Measurements from ENCODE around the gene INO80D. TPM values are rescaled to one million over a fixed set of nuclear protein-coding genes. Genes with fewer than 3 reads are reported as not detected.

The INO80D gene
- total and polyA plus RNA-seq, 9 donors: 3.2 to 37.6 (median 23.9) TPM

DNA sequence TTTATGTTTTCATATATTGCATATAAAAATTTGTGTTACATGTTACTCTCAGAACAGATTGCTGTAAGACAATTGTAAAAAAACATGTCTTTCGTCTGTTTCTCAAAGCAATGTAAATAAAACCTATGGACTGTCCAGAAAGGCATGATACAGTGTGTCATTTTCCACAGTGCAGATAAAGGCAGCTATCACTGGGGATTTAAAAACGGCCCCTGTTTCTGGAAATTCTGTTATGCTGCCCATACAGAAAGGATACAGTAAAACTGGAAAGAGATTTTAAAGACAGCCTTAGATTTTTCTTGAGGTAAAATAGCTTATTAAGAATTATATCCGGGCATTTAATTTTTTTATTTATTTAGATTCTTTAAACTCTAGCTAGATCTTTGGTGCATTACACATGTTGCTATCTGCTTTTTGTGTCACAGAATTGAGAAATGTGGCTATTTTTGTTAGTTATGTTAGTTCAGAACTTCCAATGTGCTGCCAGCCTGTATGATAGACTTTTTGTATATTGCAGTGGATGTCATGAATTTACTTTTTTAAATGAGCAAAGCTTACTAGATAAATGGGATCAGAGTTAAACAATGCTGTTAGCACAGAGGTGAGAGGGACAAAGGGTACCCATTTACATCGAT, 859 bp upstream of the INO80D start:
- Histone ChIP-seq H3K27ac (peak overlapping the region in 1 of 2 donors; percentile 100), H3K36me3 (no peaks in the 10 kb centered on the region), H3K9me3 (no peaks in the 10 kb centered on the region), H3K4me3 (peak overlapping the region; percentile 52), H3K27me3 (no peaks in the 10 kb centered on the region), H3K4me1 (ENCODE audit: insufficient read depth) (peaks cover 2% of the 10 kb centered on the region)
- TF ChIP-seq CTCF (IDR thresholded peaks at IDR 0.05): no peak
- TF ChIP-seq EP300 (IDR thresholded peaks at IDR 0.05): no peak
- no peak for TF ChIP-seq POLR2A (IDR thresholded peaks at IDR 0.05)
- intact Hi-C loops (cut with DNase I): no loop called here
- 0 to 1% (median 0%) methylated on average over 4 of the region's 4 CpGs for WGBS, 3 donors
- DNase-seq: no peak

- DNase-seq: peak; percentile 50 to 73 (median 65)
- H3K4me3 ChIP-seq: peak overlapping the region; percentile 52
- no peaks in the 10 kb centered on the region for H3K36me3 ChIP-seq
- no peaks in the 10 kb centered on the region for H3K27me3 ChIP-seq
- TF ChIP-seq POLR2A (IDR thresholded peaks at IDR 0.05): no peak
- no peaks in the 10 kb centered on the region for H3K9me3 ChIP-seq
- 0 to 1% (median 1%) methylated on average over 31 to 81 of the region's 88 CpGs for WGBS, 3 donors
- peak overlapping the region; percentile 100 for H3K27ac ChIP-seq
- intact Hi-C loops (cut with DNase I): no loop called here
- peaks cover 2% of the 10 kb centered on the region for H3K4me1 ChIP-seq (ENCODE audit: insufficient read depth)
Observed at GRCh38 chr2:206084870-206085741, 868 bp downstream of the INO80D start.

DNA sequence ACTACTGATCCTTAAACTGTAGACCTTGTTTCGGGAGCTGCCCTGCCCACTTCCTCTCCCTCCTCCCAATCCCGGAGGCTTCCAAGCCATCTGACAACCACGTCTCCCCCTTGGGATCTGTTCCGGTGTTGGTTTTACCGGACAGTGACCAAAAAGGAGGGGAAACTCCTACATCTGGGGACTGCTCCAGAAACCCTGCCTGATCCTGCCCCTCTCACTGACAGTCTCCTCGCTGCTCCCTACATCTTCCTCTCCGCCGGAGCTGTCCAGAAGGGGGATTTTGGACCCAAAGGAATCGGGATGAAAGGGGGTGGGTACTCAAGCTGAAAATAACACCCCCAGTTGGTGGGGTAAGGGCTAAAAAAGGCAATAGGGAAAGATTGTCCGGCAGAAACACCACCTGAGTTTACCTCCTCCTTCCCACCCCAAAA, 1.5 kb downstream of the INO80D start:
- TF ChIP-seq EP300 (IDR thresholded peaks at IDR 0.05) (no peak), CTCF (IDR thresholded peaks at IDR 0.05) (no peak), POLR2A (IDR thresholded peaks at IDR 0.05) (peak; percentile 66)
- 0% methylated on average over 10 of the region's 10 CpGs for WGBS, 3 donors
- intact Hi-C loops (cut with DNase I): no loop called here
- Histone ChIP-seq H3K36me3 (no peaks in the 10 kb centered on the region), H3K4me3 (peak overlapping the region; percentile 52), H3K9me3 (no peaks in the 10 kb centered on the region), H3K27me3 (no peaks in the 10 kb centered on the region), H3K27ac (peak overlapping the region; percentile 100), H3K4me1 (ENCODE audit: insufficient read depth) (peaks cover 4% of the 10 kb centered on the region)
- peak; percentile 62 to 77 (median 71) for DNase-seq

DNA sequence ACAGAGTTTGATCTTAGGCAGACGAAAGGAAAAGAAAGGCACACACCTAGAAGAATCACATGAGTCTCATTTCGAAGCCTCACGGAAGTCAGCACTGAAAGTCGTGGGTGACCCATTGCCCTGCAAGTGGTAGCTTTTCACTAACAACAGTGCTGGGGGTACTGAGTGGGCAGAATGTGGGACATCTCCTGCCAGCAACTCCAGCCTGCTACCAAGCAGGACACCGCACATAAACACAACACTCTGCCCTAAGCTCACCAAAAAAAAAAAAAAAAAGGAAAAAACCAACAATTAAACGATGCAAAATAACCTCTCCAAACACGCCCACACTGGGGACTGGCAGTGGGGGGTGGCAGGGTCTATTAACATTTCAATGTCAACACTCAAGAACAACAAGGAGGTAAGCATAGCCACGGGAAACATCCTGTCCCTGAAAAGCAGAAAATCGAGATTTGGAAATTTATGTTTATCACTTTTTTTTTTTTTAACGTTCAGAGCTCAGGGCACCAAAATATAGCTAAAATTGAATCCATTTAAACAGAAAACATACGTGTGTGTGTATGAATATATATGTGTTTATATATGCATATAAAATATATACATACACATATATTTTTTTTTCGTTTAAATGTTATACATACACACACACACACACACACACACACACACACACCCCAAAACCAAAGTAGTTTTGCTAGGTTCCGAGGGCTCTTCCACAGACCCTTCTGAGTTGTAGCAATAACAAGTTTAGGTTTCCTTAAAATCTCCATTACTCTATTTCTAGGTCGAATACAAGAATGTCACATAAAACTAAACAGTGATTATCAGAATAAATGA, 2.2 kb downstream of the INO80D start:
- 8 to 11% (median 11%) methylated on average over 14 of the region's 14 CpGs for WGBS, 3 donors
- Histone ChIP-seq H3K9me3 (no peaks in the 10 kb centered on the region), H3K27ac (peak overlapping the region in 1 of 2 donors; percentile 100), H3K36me3 (no peaks in the 10 kb centered on the region), H3K4me3 (peak overlapping the region; percentile 52), H3K27me3 (no peaks in the 10 kb centered on the region), H3K4me1 (ENCODE audit: insufficient read depth) (peaks cover 4% of the 10 kb centered on the region)
- no peak for DNase-seq
- TF ChIP-seq EP300 (IDR thresholded peaks at IDR 0.05) (no peak), CTCF (IDR thresholded peaks at IDR 0.05) (no peak), POLR2A (IDR thresholded peaks at IDR 0.05) (no peak)
- intact Hi-C loops (cut with DNase I): no loop called here
